ENCODE results near the gene ZNF579. TPM values are rescaled to one million over a fixed set of nuclear protein-coding genes. Genes with fewer than 3 reads are reported as not detected.
A peak's percentile ranks its signal among the peaks of the same experiment; 100 is the strongest.

The ZNF579 gene
- total and polyA plus RNA-seq, 2 of the 8 experiments (the other 6 are each of a cell fraction or from before 2014, with no cell fraction given), result 10.0 to 18.9 TPM

DNA sequence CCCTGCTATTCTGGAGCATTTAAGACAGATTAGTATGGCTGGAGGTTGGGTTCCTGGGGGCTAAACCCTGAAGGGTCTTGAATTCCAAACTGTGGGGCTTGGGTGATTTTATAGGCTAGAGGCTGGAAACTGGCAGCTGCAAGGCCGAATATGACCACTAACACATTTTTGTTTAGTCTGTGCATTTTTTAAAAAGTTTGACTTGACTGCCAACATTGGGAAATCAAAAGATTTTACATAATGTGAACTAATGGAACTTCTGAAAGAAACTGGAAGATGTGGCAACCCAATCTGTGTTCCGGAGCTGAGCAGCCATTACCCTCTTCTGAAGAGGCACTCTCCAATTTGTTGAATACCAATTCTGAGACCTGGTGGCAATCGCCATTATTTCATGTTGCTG is 38.6 kb upstream of the ZNF579 start:
- H3K23ac ChIP-seq (ENCODE audit: insufficient read length), result no peak overlapping the region
- no peak overlapping the region for H3K14ac ChIP-seq (ENCODE audit: insufficient read length)
- no peak overlapping the region for H4K5ac ChIP-seq (ENCODE audit: insufficient read length, low read depth, low read length)
- no peaks in the 10 kb centered on the region for H3K79me1 ChIP-seq (ENCODE audit: low read depth, low read length)
- no peak overlapping the region for H3K27ac ChIP-seq (ENCODE audit: low read depth, low read length)
- ChIA-PET POLR2A (ENCODE audit: partially characterized antibody) (interaction anchor here (0.8 to 6.1 kb wide), 7 partner anchors 8 to 236 kb away, joined by 3 to 32 read pairs (median 5); partner anchors contain the start of genes CCDC106 and ZNF865), CTCF (ENCODE audit: partially characterized antibody) (interaction anchor here (1.3 to 8.0 kb wide), 4 partner anchors 13 to 136 kb away, joined by 3 to 38 read pairs (median 6); no protein-coding TSS in a partner anchor)
- no peak overlapping the region for H3K4ac ChIP-seq (replicated peaks; ENCODE audit: insufficient read length, low read depth, low read length)
- H2BK5ac ChIP-seq (ENCODE audit: low read depth, low read length), result no peak overlapping the region
- no peak overlapping the region for H4K8ac ChIP-seq (ENCODE audit: extremely low read depth, insufficient read depth, low read length)
- WGBS, 2 experiments (ENCODE audit: extremely low coverage in 1 of 2, insufficient coverage in 1 of 2, insufficient read length in 1 of 2, insufficient replicate concordance in 2 of 2, low coverage in 1 of 2, low lambda C conversion rate in 2 of 2, missing lambda C conversion rate in 1 of 2), result 92% methylated on average over 3 of the region's 3 CpGs; no CpG with 5 or more reads in 1 of the 2 experiments
- H4K20me1 ChIP-seq (replicated peaks in 1 of 2; ENCODE audit: control insufficient read depth in 1 of 2, insufficient read depth in 2 of 2, low read length in 2 of 2), result peaks cover 1 to 7% of the 10 kb centered on the region in 2 experiments
- no peak overlapping the region for H3K9ac ChIP-seq (replicated peaks in 1 of 4; ENCODE audit: extremely low read depth in 1 of 4, low read depth in 3 of 4, low read length in 3 of 4)
- no peak overlapping the region for H3K18ac ChIP-seq (ENCODE audit: extremely low read depth, low read length)
- no peak overlapping the region for H2BK120ac ChIP-seq (replicated peaks; ENCODE audit: low read depth, low read length)
- H3K9me3 ChIP-seq (ENCODE audit: insufficient read depth in 2 of 2, low read depth in 1 of 2, low read length in 1 of 2), result no peaks in the 10 kb centered on the region; a peak in 1 of 4 replicates
- no peak overlapping the region for H2BK12ac ChIP-seq (ENCODE audit: low read depth, low read length)
- peaks cover 0 to 2% (median 0%) of the 10 kb centered on the region in 4 experiments; a peak in 1 of 7 replicates for H3K27me3 ChIP-seq (replicated peaks in 1 of 4; ENCODE audit: control insufficient read depth in 3 of 4, extremely low read depth in 1 of 4, insufficient read depth in 3 of 4, low read length in 3 of 4)
- no peak overlapping the region for H2AFZ ChIP-seq (ENCODE audit: low read length)
- FAIRE-seq, result peak; percentile 39
- no peaks in the 10 kb centered on the region for H3K79me2 ChIP-seq (ENCODE audit: control insufficient read depth in 1 of 2, insufficient read depth in 2 of 2, low read length in 2 of 2)
- no peak overlapping the region for H3K4me3 ChIP-seq (ENCODE audit: extremely low read depth in 1 of 4, insufficient read depth in 2 of 4, low read depth in 3 of 4, low read length in 4 of 4)
- H3K36me3 ChIP-seq (ENCODE audit: control insufficient read depth in 2 of 4, insufficient read depth in 4 of 4, low read length in 3 of 4), result peaks cover 0 to 36% (median 4%) of the 10 kb centered on the region in 4 experiments; a peak in 6 of 8 replicates
- no peak overlapping the region for H3K4me2 ChIP-seq (ENCODE audit: insufficient read depth in 1 of 2, low read depth in 2 of 2, low read length in 2 of 2)
- no peak overlapping the region for H2AK5ac ChIP-seq (ENCODE audit: low read depth, low read length)
- H2BK15ac ChIP-seq (ENCODE audit: low read length), result no peak overlapping the region
- H3K4me1 ChIP-seq (replicated peaks in 1 of 4; ENCODE audit: control insufficient read depth in 3 of 4, insufficient read depth in 4 of 4, low read length in 3 of 4), result no peaks in the 10 kb centered on the region; a peak in 2 of 7 replicates
- no peaks in the 10 kb centered on the region for H3K23me2 ChIP-seq (ENCODE audit: low read depth, low read length)
- H2BK20ac ChIP-seq (ENCODE audit: low read length), result no peak overlapping the region
- no peak for DNase-seq (ENCODE audit: low read depth in 1 of 2, low spot score in 2 of 2)
- no peak overlapping the region for H4K91ac ChIP-seq (replicated peaks; ENCODE audit: insufficient read length, low read length)
- TF ChIP-seq SIX5 (IDR thresholded peaks at IDR 0.05; ENCODE audit: low read depth, low read length) (no peak), HDAC2 (IDR thresholded peaks at IDR 0.05; ENCODE audit: borderline replicate concordance in 1 of 2, low read depth in 2 of 2, low read length in 2 of 2) (no peak), JUN (IDR thresholded peaks at IDR 0.05; ENCODE audit: low read depth, low read length) (no peak), BCL11A (IDR thresholded peaks at IDR 0.05; ENCODE audit: low read depth in 2 of 2, low read length in 2 of 2) (no peak), RNF2 (IDR thresholded peaks at IDR 0.05; ENCODE audit: borderline replicate concordance, low read depth, low read length, missing control alignments, poor library complexity, severe bottlenecking) (no peak), POLR2A (IDR thresholded peaks at IDR 0.05; ENCODE audit: control extremely low read depth in 1 of 2, low read depth in 2 of 2, low read length in 2 of 2) (no peak), TEAD4 (IDR thresholded peaks at IDR 0.05; ENCODE audit: low read depth, low read length) (no peak), TAF1 (IDR thresholded peaks at IDR 0.05; ENCODE audit: low read depth, low read length) (no peak)
- TF ChIP-seq, protein P1, sequence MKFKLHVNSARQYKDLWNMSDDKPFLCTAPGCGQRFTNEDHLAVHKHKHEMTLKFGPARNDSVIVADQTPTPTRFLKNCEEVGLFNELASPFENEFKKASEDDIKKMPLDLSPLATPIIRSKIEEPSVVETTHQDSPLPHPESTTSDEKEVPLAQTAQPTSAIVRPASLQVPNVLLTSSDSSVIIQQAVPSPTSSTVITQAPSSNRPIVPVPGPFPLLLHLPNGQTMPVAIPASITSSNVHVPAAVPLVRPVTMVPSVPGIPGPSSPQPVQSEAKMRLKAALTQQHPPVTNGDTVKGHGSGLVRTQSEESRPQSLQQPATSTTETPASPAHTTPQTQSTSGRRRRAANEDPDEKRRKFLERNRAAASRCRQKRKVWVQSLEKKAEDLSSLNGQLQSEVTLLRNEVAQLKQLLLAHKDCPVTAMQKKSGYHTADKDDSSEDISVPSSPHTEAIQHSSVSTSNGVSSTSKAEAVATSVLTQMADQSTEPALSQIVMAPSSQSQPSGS (IDR thresholded peaks at IDR 0.05; ENCODE audit: low read length), result no peak
- H3K56ac ChIP-seq (replicated peaks; ENCODE audit: insufficient read length, low read depth, low read length), result no peak overlapping the region

Data from H1 (cell line).